ENCODE data around the gene ROCK2.
"Not testable (repeated sequence)": the region's sequence is repeated elsewhere in the genome, so short reads cannot be mapped to it uniquely, and the experiment has no call there.

The ROCK2 gene

GRCh38 chr2:11250400-11251196 lies 93.8 kb downstream of the ROCK2 start:
- H3K4me3 ChIP-seq (ENCODE audit: low read length): no peak overlapping the region
- DNase-seq (ENCODE audit: low read depth, low spot score): no peak

GRCh38 chr2:11245322-11245721 lies 99.1 kb downstream of the ROCK2 start:
- no peak for DNase-seq (ENCODE audit: low read depth, low spot score)
- H3K4me3 ChIP-seq (ENCODE audit: low read length): no peak overlapping the region

GRCh38 chr2:11244091-11244826 lies 100.2 kb downstream of the ROCK2 start:
- no peak overlapping the region for H3K4me3 ChIP-seq (ENCODE audit: low read length)
- no peak for DNase-seq (ENCODE audit: low read depth, low spot score)

- no peak for DNase-seq (ENCODE audit: low read depth, low spot score)
- no peak overlapping the region for H3K4me3 ChIP-seq (ENCODE audit: low read length)
Observed at GRCh38 chr2:11243512-11243911, 100.9 kb downstream of the ROCK2 start.

GRCh38 chr2:11242542-11243174 lies 101.8 kb downstream of the ROCK2 start:
- DNase-seq (ENCODE audit: low read depth, low spot score): no peak
- no peak overlapping the region for H3K4me3 ChIP-seq (ENCODE audit: low read length)

- H3K4me3 ChIP-seq (ENCODE audit: low read length): no peak overlapping the region
- no peak for DNase-seq (ENCODE audit: low read depth, low spot score)
Observed at GRCh38 chr2:11241412-11242203, 102.8 kb downstream of the ROCK2 start.

GRCh38 chr2:11239666-11240462 lies 104.6 kb downstream of the ROCK2 start:
- DNase-seq (ENCODE audit: low read depth, low spot score): no peak

GRCh38 chr2:11239147-11239546 lies 105.3 kb downstream of the ROCK2 start:
- no peak for DNase-seq (ENCODE audit: low read depth, low spot score)
- H3K4me3 ChIP-seq (ENCODE audit: low read length): no peak overlapping the region

More at GRCh38 chr2:11239666-11240462, 104.6 kb downstream of the ROCK2 start:
- H3K4me3 ChIP-seq (ENCODE audit: low read length): no peak overlapping the region

- no peak for DNase-seq (ENCODE audit: low read depth, low spot score)
- H3K4me3 ChIP-seq (ENCODE audit: low read length): no peak overlapping the region
Observed at GRCh38 chr2:11237122-11237521, 107.3 kb downstream of the ROCK2 start.

- DNase-seq (ENCODE audit: low read depth, low spot score): no peak
- H3K4me3 ChIP-seq (ENCODE audit: low read length): no peak overlapping the region
Observed at GRCh38 chr2:11236335-11236734, 108.1 kb downstream of the ROCK2 start.

GRCh38 chr2:11235583-11235982 lies 108.9 kb downstream of the ROCK2 start:
- no peak for DNase-seq (ENCODE audit: low read depth, low spot score)
- H3K4me3 ChIP-seq (ENCODE audit: low read length): no peak overlapping the region

GRCh38 chr2:11234309-11234708 lies 110.1 kb downstream of the ROCK2 start:
- DNase-seq (ENCODE audit: low read depth, low spot score): no peak
- no peak overlapping the region for H3K4me3 ChIP-seq (ENCODE audit: low read length)

GRCh38 chr2:11231193-11231592 lies 113.2 kb downstream of the ROCK2 start:
- H3K4me3 ChIP-seq (ENCODE audit: low read length); DNase-seq (ENCODE audit: low read depth, low spot score): not testable (repeated sequence)

- no peak for DNase-seq (ENCODE audit: low read depth, low spot score)
- H3K4me3 ChIP-seq (ENCODE audit: low read length): no peak overlapping the region
Observed at GRCh38 chr2:11228692-11229091, 115.7 kb downstream of the ROCK2 start.

GRCh38 chr2:11227595-11227994 lies 116.8 kb downstream of the ROCK2 start:
- no peak for DNase-seq (ENCODE audit: low read depth, low spot score)
- no peak overlapping the region for H3K4me3 ChIP-seq (ENCODE audit: low read length)

GRCh38 chr2:11224887-11225286 lies 119.5 kb downstream of the ROCK2 start:
- H3K4me3 ChIP-seq (ENCODE audit: low read length): no peak overlapping the region

GRCh38 chr2:11222845-11223244 lies 121.6 kb downstream of the ROCK2 start:
- H3K4me3 ChIP-seq (ENCODE audit: low read length): no peak overlapping the region
- no peak for DNase-seq (ENCODE audit: low read depth, low spot score)

More at GRCh38 chr2:11224887-11225286, 119.5 kb downstream of the ROCK2 start:
- DNase-seq (ENCODE audit: low read depth, low spot score): no peak

GRCh38 chr2:11220445-11220844 lies 124.0 kb downstream of the ROCK2 start:
- no peak for DNase-seq (ENCODE audit: low read depth, low spot score)

More at GRCh38 chr2:11220445-11220844, 124.0 kb downstream of the ROCK2 start:
- H3K4me3 ChIP-seq (ENCODE audit: low read length): no peak overlapping the region
